ENCODE data around the gene NAA50. TPM values are rescaled to one million over a fixed set of nuclear protein-coding genes. Genes with fewer than 3 reads are reported as not detected.

Gene NAA50
- total RNA-seq, 4 donors from 2014 or later, result 125 to 181 (median 138) TPM

DNA sequence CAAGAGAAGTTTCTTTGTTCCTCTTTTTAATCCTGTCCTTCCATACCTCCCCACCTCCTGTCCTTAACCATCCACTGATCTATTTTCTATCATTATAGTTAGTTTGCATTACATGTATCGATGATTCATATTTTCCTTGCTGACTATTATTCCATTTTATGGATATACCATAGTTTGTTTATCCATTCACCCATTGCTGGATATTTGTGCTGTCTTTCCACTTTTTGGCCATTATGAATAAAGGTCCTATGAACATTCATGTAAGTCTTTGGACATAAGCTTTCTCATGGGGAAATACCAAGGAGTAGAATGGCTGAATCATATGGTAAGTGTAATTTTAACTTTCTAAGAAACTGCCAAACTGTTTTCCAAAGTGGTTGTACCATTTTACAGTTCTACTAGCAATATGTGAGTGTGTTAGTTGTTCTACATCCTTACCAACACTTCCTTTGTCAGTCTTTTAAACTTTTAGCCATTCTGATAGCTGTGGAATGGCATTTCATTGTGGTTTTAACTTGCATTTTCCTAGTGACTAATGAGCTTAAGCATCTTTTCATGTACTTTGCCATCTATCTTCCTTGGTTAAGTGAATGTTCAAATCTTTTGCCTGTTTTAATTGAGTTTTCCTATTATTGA, 12.5 kb upstream of the NAA50 start:
- DNase-seq (ENCODE audit: low spot score in 2 of 2), result no peak
- intact Hi-C loops (cut with DNase I; ENCODE audit: low total_unique reads), result no loop called here
- H3K4me3 ChIP-seq (ENCODE audit: low read depth, poor library complexity, severe bottlenecking), result no peak overlapping the region
- TF ChIP-seq CTCF (IDR thresholded peaks at IDR 0.05) (no peak), POLR2A (IDR thresholded peaks at IDR 0.05) (no peak)
- 94 to 95% methylated on average over 1 of the region's 1 CpG for WGBS, 2 donors

DNA sequence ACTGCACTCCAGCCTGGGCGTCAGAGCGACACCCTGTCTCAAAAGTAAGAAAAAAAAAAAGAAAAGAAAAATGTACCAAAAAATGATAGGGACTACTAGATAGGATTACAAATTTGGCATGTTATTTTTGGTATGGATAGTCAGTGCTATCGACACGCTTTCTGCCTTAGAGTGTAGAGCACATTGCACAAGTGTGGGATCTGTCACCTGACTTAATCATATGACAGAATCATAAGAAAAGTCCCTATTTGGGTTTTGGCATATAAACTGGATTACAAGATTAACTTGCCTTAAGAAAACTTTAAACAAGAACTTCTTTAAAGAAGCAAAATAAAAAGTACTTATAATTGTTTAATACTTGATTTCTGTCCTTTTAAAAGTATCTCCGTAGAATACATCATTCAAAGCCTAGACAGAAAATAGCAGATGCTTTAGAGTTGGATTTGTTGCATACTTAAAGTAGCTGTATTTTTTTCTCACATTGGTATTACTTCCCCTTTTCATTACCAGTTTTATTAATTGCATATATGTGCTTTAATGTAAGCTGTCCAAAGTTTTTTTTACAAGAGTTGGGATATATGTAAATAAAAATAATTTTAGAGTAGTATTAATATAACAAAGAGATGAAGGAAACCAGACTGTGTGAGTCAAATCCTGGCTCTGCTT, 8.6 kb upstream of the NAA50 start:
- WGBS, 2 donors, result 76 to 77% methylated on average over 5 of the region's 5 CpGs
- TF ChIP-seq POLR2A (IDR thresholded peaks at IDR 0.05) (no peak), CTCF (IDR thresholded peaks at IDR 0.05) (no peak)
- H3K4me3 ChIP-seq (ENCODE audit: low read depth, poor library complexity, severe bottlenecking), result no peak overlapping the region
- intact Hi-C loops (cut with DNase I; ENCODE audit: low total_unique reads), result no loop called here
- peak in 1 of 2 donors; percentile 37 for DNase-seq (ENCODE audit: low spot score in 2 of 2)

DNA sequence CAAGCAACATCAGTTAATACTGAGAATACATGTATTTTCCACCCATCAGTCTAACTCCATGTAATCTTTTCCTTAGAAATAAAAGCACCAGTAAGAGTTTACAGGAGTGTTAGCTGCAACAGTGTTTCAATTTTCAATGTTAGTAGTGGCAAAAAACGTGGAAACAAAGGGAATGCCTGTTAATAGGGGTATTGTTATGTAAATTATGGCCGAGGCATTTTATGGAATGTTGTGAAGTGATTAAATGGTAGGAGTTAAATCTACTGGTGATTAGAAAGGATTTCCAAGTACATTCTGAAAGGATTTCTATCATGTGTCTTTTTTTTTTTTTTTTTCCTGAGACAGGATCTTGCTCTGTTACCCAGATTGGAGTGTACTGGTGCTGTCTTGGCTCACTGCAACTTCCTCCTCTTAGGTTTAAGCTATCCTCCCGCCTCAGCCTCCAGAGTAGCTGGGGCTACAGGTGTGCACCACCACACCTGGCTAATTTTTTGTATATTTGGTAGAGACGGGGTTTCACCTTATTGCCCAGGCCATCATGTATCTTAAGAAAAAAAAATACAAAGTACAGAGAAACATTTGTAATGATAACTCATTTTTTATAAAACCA, 7.4 kb upstream of the NAA50 start:
- TF ChIP-seq CTCF (IDR thresholded peaks at IDR 0.05) (no peak), POLR2A (IDR thresholded peaks at IDR 0.05) (no peak)
- no peak overlapping the region for H3K4me3 ChIP-seq (ENCODE audit: low read depth, poor library complexity, severe bottlenecking)
- WGBS, 2 donors, result 69 to 73% methylated on average over 4 of the region's 4 CpGs
- intact Hi-C loops (cut with DNase I; ENCODE audit: low total_unique reads), result no loop called here
- DNase-seq (ENCODE audit: low spot score in 2 of 2), result no peak

GRCh38 chr3:113751141-113751540, 5.1 kb upstream of the NAA50 start:
- intact Hi-C loops (cut with DNase I; ENCODE audit: low total_unique reads), result no loop called here
- H3K4me3 ChIP-seq (ENCODE audit: low read depth, poor library complexity, severe bottlenecking), result no peak overlapping the region
- DNase-seq (ENCODE audit: low spot score in 2 of 2), result no peak
- TF ChIP-seq CTCF (IDR thresholded peaks at IDR 0.05), result no peak
- no peak for TF ChIP-seq POLR2A (IDR thresholded peaks at IDR 0.05)

- intact Hi-C loops (cut with DNase I; ENCODE audit: low total_unique reads), result no loop called here
- 2% methylated on average over 18 of the region's 18 CpGs for WGBS, 2 donors
Observed at GRCh38 chr3:113747283-113748046, 1.4 kb upstream of the NAA50 start.

More at GRCh38 chr3:113747283-113748046, 1.4 kb upstream of the NAA50 start:
- H3K4me3 ChIP-seq (ENCODE audit: low read depth, poor library complexity, severe bottlenecking), result peak overlapping the region; percentile 84
- DNase-seq (ENCODE audit: low spot score in 2 of 2), result no peak
- no peak for TF ChIP-seq CTCF (IDR thresholded peaks at IDR 0.05)
- no peak for TF ChIP-seq POLR2A (IDR thresholded peaks at IDR 0.05)

All from lower leg skin (tissue), 4 donors.